HepG2 (cell line): Measurements from ENCODE around the gene INTS1. TPM values are rescaled to one million over a fixed set of nuclear protein-coding genes. Genes with fewer than 3 reads are reported as not detected.

ENCODE experiments used
- DNMT3B ChIP-seq: conservative IDR thresholded peaks from 2 replicates; pipeline ENCODE4 v1.6.1; 2016; ENCODE audit warnings: missing biosample characterization, control low read depth
- GABPA ChIP-seq, 2 experiments: IDR thresholded peaks; 2 replicates each; pipeline ENCODE4 v1.6.1; 2011 to 2016; ENCODE audit warnings: low read depth in 2 of 2, low read length in 1 of 2, missing biosample characterization in 1 of 2, missing genetic modification characterization in 1 of 2
- KMT2B ChIP-seq: IDR thresholded peaks from 2 replicates; pipeline ENCODE4 v1.6.1; 2016; ENCODE audit warnings: missing genetic modification reagents, missing compliant biosample characterization
- MTF1 ChIP-seq: sonication (generic); formaldehyde crosslinking; IDR thresholded peaks from 2 replicates; pipeline ENCODE4 v1.5.0; 2020; ENCODE audit warnings: missing genetic modification reagents
- MXI1 ChIP-seq: IDR thresholded peaks from 3 replicates; pipeline ENCODE4 v1.6.1; 2012; ENCODE audit warnings: low read depth, low read length, inconsistent platforms, borderline replicate concordance
- NFYB ChIP-seq: sonication (generic); formaldehyde crosslinking; IDR thresholded peaks from 2 replicates; pipeline ENCODE4 v1.4.0; 2020; ENCODE audit warnings: missing genetic modification reagents
- POLR2G ChIP-seq: fragments of 200-400 bp; formaldehyde crosslinking; IDR thresholded peaks from 2 replicates; pipeline ENCODE4 v1.6.1; 2018; ENCODE audit warnings: mild to moderate bottlenecking, low read depth, low read length, moderate library complexity
- SNRNP70 ChIP-seq: fragments of 200-400 bp; formaldehyde crosslinking; IDR thresholded peaks from 2 replicates; pipeline ENCODE4 v1.6.1; 2017; ENCODE audit warnings: mild to moderate bottlenecking, low read depth, low read length, moderate library complexity
- ZNF331 ChIP-seq: sonication (generic); formaldehyde crosslinking; IDR thresholded peaks from 2 replicates; pipeline ENCODE4 v1.4.0; 2020; ENCODE audit warnings: missing genetic modification reagents
- ZNF350 ChIP-seq: sonication (generic); formaldehyde crosslinking; IDR thresholded peaks from 2 replicates; pipeline ENCODE4 v1.4.0; 2020; ENCODE audit warnings: mild to moderate bottlenecking, low read depth, missing genetic modification reagents, borderline replicate concordance
- ZNF383 ChIP-seq: sonication (generic); formaldehyde crosslinking; IDR thresholded peaks from 2 replicates; pipeline ENCODE4 v1.4.0; 2020; ENCODE audit warnings: missing genetic modification reagents, mild to moderate bottlenecking, borderline replicate concordance
- ZNF879 ChIP-seq: sonication (generic); formaldehyde crosslinking; IDR thresholded peaks from 2 replicates; pipeline ENCODE4 v1.8.1; 2023; ENCODE audit warnings: missing genetic modification reagents
- polyA plus RNA-seq, 8 experiments: library from polyadenylated mRNA; depleted of rRNA in 3 of 8; stranded (reverse) in 7 of 8; unstranded in 1 of 8; fragments of >200 nt; fragmentation: Illumina TruSeq in 4 of 8; extraction: Trizol in 4 of 8; gene quantifications; 2 replicates each; pipeline versions ENCODE4 v1.2.1 to v1.2.3, GENCODE V29; 2011 to 2016; ENCODE audit warnings: low read depth in 4 of 8, missing spikeins in 1 of 8, mixed read lengths in 1 of 8; ENCODE audit not compliant: insufficient read depth in 1 of 8
- total RNA-seq, 5 experiments: library from RNA; depleted of rRNA; stranded (reverse); fragments of >200 nt; fragmentation: Illumina TruSeq; extraction: Trizol; gene quantifications; 2 replicates each; pipeline ENCODE4 v1.2.3, GENCODE V29; 2016; ENCODE audit warnings: low read depth in 1 of 5
- TF ChIP-seq, protein P1 (sequence below): sonication (generic); formaldehyde crosslinking; IDR thresholded peaks from 2 replicates; pipeline ENCODE4 v1.4.0; 2020; ENCODE audit warnings: missing genetic modification reagents, borderline replicate concordance
- TF ChIP-seq, protein P2 (sequence below): sonication (generic); formaldehyde crosslinking; IDR thresholded peaks from 2 replicates; pipeline ENCODE4 v1.5.0; 2020; ENCODE audit warnings: mild to moderate bottlenecking, missing genetic modification reagents
- TF ChIP-seq, protein P3 (sequence below): sonication (generic); formaldehyde crosslinking; IDR thresholded peaks from 2 replicates; pipeline ENCODE4 v1.8.0; 2022; ENCODE audit warnings: low read depth, missing genetic modification reagents
- TF ChIP-seq, protein P4 (sequence below): IDR thresholded peaks from 2 replicates; pipeline ENCODE4 v1.6.1; 2016; ENCODE audit warnings: mild to moderate bottlenecking
- TF ChIP-seq, protein P5 (sequence below): sonication (generic); formaldehyde crosslinking; IDR thresholded peaks from 2 replicates; pipeline ENCODE4 v1.4.0; 2020; ENCODE audit warnings: missing genetic modification reagents, borderline replicate concordance

The INTS1 gene
- total and polyA plus RNA-seq, 2 of the 13 experiments (the other 11 are each of a cell fraction or from before 2014, with no cell fraction given): 13.7 to 29.0 TPM

DNA sequence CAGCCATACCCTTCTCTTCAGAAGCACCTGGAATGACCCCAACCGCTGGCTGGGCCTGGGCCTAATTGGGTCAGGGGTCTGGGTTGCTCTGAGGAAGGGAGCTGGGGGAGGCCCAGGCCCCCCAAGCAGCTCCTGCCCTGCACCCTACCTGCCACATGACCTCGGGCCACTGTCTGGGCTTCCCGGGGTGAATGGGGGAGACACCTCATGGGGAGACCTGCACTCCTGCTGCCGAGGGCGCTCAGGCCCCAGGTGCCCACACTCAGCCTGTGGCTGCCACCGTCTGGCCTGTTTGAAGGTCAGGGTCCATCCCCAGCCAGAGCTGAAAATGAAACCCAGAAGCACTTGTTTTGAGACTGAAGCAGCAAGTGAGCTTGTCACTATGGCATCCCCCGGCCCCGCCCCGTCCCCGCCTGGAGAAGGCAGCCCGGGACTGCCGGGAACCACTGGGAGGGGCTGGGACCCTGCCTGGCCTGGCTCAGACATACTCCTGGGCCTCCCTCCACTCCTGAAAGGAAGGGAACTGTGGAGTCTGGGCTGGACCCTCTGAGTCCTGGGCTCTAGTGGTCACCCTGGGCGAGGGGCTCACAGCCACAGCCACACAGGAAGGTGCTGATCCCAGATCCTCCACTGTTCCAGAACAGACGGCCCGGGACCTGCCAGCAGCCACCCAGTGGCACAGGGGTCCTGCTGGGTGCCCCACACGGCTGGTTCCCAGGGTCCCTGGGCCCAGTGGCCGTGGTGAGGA lies 37.5 kb downstream of the INTS1 start (continued):
- TF ChIP-seq, protein P1, sequence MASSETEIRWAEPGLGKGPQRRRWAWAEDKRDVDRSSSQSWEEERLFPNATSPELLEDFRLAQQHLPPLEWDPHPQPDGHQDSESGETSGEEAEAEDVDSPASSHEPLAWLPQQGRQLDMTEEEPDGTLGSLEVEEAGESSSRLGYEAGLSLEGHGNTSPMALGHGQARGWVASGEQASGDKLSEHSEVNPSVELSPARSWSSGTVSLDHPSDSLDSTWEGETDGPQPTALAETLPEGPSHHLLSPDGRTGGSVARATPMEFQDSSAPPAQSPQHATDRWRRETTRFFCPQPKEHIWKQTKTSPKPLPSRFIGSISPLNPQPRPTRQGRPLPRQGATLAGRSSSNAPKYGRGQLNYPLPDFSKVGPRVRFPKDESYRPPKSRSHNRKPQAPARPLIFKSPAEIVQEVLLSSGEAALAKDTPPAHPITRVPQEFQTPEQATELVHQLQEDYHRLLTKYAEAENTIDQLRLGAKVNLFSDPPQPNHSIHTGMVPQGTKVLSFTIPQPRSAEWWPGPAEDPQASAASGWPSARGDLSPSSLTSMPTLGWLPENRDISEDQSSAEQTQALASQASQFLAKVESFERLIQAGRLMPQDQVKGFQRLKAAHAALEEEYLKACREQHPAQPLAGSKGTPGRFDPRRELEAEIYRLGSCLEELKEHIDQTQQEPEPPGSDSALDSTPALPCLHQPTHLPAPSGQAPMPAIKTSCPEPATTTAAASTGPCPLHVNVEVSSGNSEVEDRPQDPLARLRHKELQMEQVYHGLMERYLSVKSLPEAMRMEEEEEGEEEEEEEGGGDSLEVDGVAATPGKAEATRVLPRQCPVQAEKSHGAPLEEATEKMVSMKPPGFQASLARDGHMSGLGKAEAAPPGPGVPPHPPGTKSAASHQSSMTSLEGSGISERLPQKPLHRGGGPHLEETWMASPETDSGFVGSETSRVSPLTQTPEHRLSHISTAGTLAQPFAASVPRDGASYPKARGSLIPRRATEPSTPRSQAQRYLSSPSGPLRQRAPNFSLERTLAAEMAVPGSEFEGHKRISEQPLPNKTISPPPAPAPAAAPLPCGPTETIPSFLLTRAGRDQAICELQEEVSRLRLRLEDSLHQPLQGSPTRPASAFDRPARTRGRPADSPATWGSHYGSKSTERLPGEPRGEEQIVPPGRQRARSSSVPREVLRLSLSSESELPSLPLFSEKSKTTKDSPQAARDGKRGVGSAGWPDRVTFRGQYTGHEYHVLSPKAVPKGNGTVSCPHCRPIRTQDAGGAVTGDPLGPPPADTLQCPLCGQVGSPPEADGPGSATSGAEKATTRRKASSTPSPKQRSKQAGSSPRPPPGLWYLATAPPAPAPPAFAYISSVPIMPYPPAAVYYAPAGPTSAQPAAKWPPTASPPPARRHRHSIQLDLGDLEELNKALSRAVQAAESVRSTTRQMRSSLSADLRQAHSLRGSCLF (CRISPR knock-in tag): no peak
- no peak for TF ChIP-seq MTF1 (CRISPR knock-in tag)
- TF ChIP-seq ZNF331: peak; percentile 83
- TF ChIP-seq MXI1: peak; percentile 76; the same call in 2 of the 3 replicates
- TF ChIP-seq, protein P2, sequence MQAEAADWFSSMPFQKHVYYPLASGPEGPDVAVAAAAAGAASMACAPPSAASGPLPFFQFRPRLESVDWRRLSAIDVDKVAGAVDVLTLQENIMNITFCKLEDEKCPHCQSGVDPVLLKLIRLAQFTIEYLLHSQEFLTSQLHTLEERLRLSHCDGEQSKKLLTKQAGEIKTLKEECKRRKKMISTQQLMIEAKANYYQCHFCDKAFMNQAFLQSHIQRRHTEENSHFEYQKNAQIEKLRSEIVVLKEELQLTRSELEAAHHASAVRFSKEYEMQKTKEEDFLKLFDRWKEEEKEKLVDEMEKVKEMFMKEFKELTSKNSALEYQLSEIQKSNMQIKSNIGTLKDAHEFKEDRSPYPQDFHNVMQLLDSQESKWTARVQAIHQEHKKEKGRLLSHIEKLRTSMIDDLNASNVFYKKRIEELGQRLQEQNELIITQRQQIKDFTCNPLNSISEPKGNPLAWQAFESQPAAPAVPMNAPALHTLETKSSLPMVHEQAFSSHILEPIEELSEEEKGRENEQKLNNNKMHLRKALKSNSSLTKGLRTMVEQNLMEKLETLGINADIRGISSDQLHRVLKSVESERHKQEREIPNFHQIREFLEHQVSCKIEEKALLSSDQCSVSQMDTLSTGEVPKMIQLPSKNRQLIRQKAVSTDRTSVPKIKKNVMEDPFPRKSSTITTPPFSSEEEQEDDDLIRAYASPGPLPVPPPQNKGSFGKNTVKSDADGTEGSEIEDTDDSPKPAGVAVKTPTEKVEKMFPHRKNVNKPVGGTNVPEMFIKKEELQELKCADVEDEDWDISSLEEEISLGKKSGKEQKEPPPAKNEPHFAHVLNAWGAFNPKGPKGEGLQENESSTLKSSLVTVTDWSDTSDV (CRISPR knock-in tag): no peak
- TF ChIP-seq, protein P3, sequence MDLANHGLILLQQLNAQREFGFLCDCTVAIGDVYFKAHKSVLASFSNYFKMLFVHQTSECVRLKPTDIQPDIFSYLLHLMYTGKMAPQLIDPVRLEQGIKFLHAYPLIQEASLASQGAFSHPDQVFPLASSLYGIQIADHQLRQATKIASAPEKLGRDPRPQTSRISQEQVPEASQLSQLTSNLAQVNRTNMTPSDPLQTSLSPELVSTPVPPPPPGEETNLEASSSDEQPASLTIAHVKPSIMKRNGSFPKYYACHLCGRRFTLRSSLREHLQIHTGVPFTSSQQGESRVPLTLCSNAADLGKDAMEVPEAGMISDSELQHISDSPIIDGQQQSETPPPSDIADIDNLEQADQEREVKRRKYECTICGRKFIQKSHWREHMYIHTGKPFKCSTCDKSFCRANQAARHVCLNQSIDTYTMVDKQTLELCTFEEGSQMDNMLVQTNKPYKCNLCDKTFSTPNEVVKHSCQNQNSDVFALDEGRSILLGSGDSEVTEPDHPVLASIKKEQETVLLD: no peak
- TF ChIP-seq, protein P4, sequence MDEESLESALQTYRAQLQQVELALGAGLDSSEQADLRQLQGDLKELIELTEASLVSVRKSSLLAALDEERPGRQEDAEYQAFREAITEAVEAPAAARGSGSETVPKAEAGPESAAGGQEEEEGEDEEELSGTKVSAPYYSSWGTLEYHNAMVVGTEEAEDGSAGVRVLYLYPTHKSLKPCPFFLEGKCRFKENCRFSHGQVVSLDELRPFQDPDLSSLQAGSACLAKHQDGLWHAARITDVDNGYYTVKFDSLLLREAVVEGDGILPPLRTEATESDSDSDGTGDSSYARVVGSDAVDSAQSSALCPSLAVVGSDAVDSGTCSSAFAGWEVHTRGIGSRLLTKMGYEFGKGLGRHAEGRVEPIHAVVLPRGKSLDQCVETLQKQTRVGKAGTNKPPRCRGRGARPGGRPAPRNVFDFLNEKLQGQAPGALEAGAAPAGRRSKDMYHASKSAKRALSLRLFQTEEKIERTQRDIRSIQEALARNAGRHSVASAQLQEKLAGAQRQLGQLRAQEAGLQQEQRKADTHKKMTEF (CRISPR knock-in tag): peak; percentile 80
- TF ChIP-seq NFYB (CRISPR knock-in tag): no peak
- no peak for TF ChIP-seq ZNF383
- TF ChIP-seq GABPA (IDR thresholded peaks at IDR 0.05; ENCODE audit: low read depth, low read length): no peak
- no peak for TF ChIP-seq GABPA (CRISPR knock-in tag; IDR thresholded peaks at IDR 0.05; ENCODE audit: low read depth)
- TF ChIP-seq POLR2G: peak; percentile 75
- TF ChIP-seq SNRNP70: no peak
- TF ChIP-seq DNMT3B (CRISPR knock-in tag): no peak
- 0 out of 2 replicates have a peak, but pooled peaks have one; percentile 58 for TF ChIP-seq ZNF350 (CRISPR knock-in tag)
- no peak for TF ChIP-seq KMT2B (CRISPR knock-in tag)
- TF ChIP-seq, protein P5, sequence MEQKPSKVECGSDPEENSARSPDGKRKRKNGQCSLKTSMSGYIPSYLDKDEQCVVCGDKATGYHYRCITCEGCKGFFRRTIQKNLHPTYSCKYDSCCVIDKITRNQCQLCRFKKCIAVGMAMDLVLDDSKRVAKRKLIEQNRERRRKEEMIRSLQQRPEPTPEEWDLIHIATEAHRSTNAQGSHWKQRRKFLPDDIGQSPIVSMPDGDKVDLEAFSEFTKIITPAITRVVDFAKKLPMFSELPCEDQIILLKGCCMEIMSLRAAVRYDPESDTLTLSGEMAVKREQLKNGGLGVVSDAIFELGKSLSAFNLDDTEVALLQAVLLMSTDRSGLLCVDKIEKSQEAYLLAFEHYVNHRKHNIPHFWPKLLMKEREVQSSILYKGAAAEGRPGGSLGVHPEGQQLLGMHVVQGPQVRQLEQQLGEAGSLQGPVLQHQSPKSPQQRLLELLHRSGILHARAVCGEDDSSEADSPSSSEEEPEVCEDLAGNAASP: peak; percentile 63
- TF ChIP-seq ZNF879 (CRISPR knock-in tag): no peak
